Dermis blood vessel endothelial cell (primary cell): Measurements from ENCODE around the gene NAGK. TPM values are rescaled to one million over a fixed set of nuclear protein-coding genes. Genes with fewer than 3 reads are reported as not detected.
A peak's percentile ranks its signal among the peaks of the same experiment; 100 is the strongest.
"Not testable (repeated sequence)": the region's sequence is repeated elsewhere in the genome, so short reads cannot be mapped to it uniquely, and the experiment has no call there.

Source experiments
- DNase-seq: peaks from one replicate; pipeline ENCODE4 v3.0.0; 2010
- total RNA-seq: library from RNA; depleted of rRNA; stranded (reverse); fragments of >200 nt; gene quantifications from 2 replicates; pipeline ENCODE4 v1.2.3, GENCODE V29; 2014

NAGK gene
- total RNA-seq, 1 donor from 2014 or later, result 61.1 TPM

DNA sequence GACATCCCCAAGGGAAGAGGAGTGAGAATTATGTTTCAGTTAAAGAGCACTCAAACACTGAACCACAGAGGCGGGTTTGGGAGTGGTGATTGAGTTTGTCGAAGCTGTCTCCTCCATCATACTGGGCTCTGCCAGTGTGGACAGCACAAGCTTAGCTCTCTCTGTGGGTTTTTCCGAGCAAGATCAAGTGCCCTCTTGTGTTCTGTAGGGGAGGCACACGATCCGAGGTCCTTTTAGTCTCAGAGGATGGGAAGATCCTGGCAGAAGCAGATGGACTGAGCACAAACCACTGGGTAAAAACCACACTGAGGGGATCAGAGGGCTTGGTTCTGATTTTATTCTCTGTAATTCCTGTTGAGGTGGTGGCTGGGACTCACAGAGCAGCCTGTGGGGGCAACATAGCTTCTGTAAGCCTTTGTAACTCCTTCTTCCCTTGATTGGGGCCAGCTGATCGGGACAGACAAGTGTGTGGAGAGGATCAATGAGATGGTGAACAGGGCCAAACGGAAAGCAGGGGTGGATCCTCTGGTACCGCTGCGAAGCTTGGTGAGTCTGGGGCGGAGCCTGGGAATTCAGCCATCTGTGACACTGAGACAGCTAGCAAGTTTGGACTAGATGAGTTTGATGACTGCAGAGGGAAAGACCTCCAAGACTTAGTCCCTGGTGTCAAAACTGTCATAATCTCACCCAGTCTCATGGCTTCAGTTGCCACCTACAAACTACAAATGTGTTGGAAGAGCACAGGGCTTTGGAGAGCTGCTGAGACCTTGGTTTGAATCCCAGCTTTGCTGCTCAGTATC is 2.0 kb downstream of the NAGK start:
- peak; percentile 62 for DNase-seq

GRCh38 chr2:71071681-71072398 is 3.4 kb downstream of the NAGK start:
- peak; percentile 66 for DNase-seq

GRCh38 chr2:71072492-71072891 is 4.0 kb downstream of the NAGK start:
- no peak for DNase-seq

GRCh38 chr2:71073475-71073874 is 5.0 kb downstream of the NAGK start:
- no peak for DNase-seq

- DNase-seq, result no peak
Measured at GRCh38 chr2:71074893-71075395, 6.5 kb downstream of the NAGK start.

- no peak for DNase-seq
Measured at GRCh38 chr2:71078624-71079023, 10.2 kb downstream of the NAGK start.

DNA sequence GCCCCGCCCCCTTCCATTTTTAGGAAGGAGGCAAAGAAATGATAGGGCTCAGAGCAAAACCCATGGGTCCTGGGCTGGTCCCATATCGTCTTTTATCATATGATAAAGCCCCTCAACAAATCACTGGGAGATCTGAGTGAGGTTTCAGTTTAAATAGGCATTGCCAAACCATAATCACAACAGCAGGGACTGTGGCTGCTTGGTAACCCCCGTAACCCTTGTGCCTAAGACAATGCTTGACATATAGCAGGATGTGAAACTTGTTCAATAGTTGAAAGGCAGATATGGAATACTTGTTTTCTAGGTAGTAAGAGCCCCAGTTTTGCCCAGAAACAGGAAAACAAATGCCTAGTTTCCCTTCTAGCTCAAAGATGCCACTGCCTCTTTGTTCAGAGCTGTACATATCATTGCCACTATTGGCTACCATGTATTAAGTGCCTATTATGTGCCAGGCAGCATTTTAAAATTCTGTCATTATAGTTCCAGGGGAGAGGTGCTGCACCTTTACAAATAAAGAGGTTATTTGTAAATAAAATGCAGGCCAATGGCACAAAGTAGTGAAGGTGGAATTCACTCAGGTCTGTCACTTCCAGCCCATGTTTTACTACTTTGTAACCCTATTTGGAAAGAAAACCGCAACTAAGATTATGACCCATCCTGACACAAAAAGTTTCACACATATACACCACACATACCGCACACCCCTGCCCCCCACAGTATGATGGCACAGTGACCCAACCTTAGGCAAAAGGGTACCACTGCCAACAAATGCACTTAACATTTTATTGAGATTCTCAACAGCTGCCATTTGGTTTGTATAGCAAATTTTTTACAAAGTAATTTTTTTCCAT is 14.2 kb downstream of the NAGK start:
- no peak for DNase-seq

DNA sequence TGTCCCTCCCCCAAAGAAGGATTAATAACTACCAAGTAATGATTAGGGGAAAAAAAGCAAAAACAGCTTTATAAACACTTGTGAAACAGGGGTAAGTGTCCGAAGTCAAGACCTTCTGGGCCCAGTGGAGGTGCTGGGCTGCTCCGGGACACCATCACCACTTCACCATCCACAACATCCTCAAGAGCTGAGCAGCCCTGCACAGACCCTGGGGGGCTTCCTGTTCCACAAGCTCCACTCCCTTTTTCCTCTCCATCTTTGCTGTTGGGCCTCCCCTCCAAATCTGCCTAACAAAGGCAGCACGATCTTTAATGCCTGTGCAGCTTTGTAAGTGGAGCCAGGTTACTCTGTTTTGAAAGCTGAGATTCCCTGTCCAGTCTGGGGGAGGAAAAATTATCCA is 14.8 kb downstream of the NAGK start:
- DNase-seq, result not testable (repeated sequence)

GRCh38 chr2:71083752-71084312 is 15.4 kb downstream of the NAGK start:
- DNase-seq, result not testable (repeated sequence)

- not testable (repeated sequence) for DNase-seq
Measured at GRCh38 chr2:71085325-71086003, 17.0 kb downstream of the NAGK start.

DNA sequence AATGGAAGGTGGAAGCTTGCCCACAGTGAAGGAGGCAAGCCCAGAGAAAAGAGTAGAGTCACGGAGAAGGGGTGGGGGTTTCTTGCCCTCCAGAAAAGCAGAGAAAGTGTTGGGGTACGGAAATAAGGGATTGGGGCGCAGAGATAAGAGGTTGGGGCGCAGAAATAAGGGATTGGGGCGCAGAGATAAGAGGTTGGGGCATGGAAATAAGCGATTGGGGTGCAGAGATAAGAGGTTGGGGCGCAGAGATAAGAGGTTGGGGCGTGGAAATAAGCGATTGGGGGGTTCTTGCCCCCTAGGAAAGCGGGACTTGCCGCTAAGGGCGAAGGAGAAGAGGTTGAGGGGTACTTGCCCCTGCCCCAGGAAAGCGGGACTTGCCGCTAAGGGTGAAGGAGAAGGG is 21.0 kb downstream of the NAGK start:
- DNase-seq, result not testable (repeated sequence)

- not testable (repeated sequence) for DNase-seq
Measured at GRCh38 chr2:71091808-71092207, 23.4 kb downstream of the NAGK start.

GRCh38 chr2:71092491-71093260 is 24.2 kb downstream of the NAGK start:
- not testable (repeated sequence) for DNase-seq

GRCh38 chr2:71100195-71100964 is 31.9 kb downstream of the NAGK start:
- peak; percentile 83 for DNase-seq

- peak; percentile 77 for DNase-seq
Measured at GRCh38 chr2:71101656-71102055, 33.2 kb downstream of the NAGK start.

DNA sequence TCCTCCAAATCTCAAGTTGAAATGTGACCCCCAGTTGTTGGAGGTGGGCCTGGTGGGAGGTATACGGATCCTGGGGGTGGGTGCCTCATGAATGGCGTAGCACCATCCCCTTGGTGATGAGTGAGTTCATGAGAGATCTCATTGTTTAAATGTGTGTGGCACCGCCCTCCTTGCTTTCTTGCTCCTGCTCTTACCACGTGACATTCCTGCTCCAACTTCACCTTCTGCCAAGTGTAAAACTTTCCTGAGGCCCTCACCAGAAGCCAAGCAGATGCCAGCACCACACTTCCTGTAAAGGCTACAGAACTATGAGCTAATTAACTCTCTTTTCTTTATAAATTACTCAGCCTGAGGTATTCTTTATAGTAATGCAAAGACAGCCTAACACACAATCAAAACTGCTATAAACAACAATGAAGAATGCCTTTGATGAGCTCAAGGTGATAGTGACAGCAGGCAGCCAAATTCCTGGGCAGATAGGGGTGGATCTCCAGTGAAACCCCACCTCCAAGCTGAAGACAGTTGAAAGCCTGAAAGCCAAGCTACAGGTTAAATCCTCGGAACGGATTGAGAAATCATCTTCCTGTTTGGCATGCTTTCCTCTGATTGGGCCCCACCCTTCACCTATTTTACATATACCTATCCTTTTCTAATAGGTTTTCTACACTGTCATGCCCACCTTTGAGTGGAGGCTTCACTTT is 34.7 kb downstream of the NAGK start:
- peak; percentile 21 for DNase-seq

DNA sequence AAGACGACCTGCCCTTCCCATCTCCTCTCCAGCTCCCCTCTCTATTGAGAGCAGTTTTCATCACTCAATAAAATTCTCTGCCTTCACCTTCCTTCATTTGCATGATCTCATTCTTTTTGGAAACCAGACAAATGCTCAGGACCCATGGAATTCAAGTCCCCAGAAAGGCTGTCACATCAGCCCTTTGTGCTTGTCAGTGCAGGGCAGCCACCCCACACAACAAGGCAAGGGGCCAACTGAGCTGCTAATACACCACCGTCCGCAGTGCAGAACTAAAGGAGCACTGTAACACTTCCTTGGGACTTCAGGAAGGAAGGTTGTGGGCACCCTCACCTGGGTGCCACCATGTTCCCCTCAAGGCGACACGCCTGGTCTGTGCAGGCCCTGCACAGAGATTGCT is 35.4 kb downstream of the NAGK start:
- no peak for DNase-seq

DNA sequence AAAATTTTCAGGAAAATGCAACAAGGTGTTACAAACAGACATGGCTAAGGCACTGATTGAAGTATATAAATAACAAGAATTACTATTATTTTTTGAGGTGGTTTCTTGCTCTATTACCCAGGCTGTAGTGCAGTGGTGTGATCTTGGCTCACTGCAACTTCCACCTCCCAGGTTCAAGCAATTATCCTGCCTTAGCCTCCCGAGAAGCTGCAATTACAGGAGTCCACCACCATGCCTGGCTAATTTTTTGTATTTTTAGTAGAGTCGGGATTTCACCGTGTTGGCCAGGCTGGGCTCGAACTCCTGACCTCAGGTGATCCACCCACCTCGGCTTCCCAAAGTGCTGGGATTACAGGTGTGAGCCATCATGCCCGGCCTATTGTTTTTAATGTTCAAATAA is 38.0 kb downstream of the NAGK start:
- DNase-seq, result not testable (repeated sequence)

GRCh38 chr2:71108091-71108490 is 39.6 kb downstream of the NAGK start:
- no peak for DNase-seq

DNA sequence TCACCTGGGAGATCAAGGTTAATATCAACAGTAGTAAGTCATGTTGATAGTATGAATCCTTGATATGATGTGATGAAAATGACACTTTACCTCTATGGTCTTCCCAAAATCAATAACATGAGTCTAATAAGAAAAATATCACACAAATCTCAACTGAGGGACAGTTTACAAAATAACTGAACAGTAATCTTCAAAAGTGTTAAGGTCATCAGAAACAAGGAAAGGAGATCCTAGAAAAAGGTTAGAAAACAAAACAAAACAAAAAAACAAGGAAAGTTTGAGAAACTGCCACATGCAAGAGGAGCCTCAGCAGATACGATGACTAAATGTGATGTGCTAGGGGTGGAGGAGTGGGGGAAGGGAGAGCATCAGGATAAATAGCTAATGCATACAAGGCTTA is 45.4 kb downstream of the NAGK start:
- no peak for DNase-seq
